HG02588 (cell line): ENCODE results near the gene TAF1C.
"Not testable (repeated sequence)": the region's sequence is repeated elsewhere in the genome, so short reads cannot be mapped to it uniquely, and the experiment has no call there.

ENCODE experiments used
- ATAC-seq: cut with Tn5 transposase; IDR thresholded peaks from one replicate; pipeline ENCODE4 v1.9.1; 2021; ENCODE audit warnings: mild to moderate bottlenecking, moderate library complexity; ENCODE audit not compliant: unreplicated experiment

TAF1C gene

GRCh38 chr16:84209989-84210388, 23.1 kb upstream of the TAF1C start:
- no peak for ATAC-seq

- no peak for ATAC-seq
Observed at GRCh38 chr16:84207879-84208278, 21.0 kb upstream of the TAF1C start.

DNA sequence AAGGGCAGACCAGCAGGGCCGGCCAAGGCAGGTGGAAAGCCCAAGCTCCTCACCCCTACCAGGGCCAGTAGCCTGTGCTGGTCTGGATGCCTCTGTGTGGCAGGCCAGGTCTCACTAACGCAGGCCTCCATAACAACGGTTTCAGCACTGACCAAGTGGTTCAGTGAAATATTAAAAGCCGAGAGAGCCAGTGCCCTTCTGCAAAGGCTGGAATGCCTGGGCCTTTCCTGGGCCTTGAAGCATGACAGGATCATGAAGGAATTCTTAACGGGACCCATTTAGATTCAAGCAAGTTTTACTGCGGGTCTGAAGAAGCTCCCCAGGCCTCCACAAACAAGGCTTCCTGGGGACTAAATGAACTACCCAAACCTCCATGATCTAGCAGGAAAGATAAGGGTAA, 20.4 kb upstream of the TAF1C start:
- ATAC-seq = no peak

- no peak for ATAC-seq
Observed at GRCh38 chr16:84205976-84206691, 19.3 kb upstream of the TAF1C start.

DNA sequence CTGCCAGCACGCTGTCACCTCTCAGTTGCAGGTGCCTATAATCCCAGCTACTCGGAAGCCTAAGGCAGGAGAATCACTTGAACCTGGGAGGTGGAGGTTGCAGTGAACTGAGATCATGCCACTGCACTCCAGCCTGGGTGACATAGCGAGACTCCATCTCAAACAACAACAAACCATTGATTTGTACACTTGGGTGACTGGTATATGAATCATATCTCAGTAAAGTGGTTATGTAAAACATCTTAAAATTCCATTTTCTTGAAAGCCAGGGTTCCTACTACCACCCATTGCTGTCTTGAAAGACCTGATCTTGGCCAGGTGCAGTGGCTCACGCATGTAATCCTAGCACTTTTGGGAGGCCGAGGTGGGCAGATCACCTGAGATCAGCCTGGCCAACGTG, 18.3 kb upstream of the TAF1C start:
- ATAC-seq = not testable (repeated sequence)

- ATAC-seq = not testable (repeated sequence)
Observed at GRCh38 chr16:84204551-84204950, 17.7 kb upstream of the TAF1C start.

- no peak for ATAC-seq
Observed at GRCh38 chr16:84199861-84200260, 13.0 kb upstream of the TAF1C start.

DNA sequence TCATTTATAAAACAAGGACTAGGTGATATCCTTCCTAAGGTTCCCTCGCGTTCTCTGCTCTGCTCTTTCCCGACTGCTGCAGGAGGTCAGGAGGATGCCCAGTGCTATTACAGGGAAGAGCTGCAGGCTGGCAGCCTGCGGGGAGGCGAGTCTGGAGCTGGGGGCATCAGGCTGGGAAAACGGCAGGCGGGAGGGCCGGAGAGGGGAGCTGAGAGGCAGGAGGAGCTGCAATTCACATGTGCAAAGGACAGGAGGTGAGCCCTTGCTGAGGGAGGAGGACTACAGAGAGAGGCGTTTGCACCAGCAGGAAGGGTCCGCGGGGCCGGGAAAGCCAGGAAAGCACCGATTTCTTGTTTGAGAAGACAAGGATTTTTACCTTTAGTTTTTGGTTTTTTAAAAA, 12.2 kb upstream of the TAF1C start:
- no peak for ATAC-seq

DNA sequence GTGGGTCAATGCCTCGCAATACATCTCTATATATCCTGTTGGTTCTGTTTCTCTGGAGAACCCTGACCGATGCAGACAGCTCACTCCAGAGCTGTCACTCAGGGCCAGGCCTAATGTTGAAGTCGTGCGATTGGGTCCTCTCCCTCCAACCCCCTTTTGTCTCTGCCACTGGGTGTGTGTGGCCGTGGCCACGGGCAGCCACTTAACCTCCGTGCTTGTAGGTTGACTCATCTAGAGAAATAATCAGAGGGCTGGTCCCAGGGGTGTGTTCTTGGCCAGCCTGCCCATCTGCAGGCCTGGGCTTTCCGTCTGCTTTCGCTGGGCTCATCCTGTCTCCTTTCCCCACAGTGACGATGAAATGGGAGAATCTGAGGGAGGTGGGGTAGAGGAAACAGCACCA, 11.5 kb upstream of the TAF1C start:
- no peak for ATAC-seq

- no peak for ATAC-seq
Observed at GRCh38 chr16:84197466-84198128, 10.7 kb upstream of the TAF1C start.

DNA sequence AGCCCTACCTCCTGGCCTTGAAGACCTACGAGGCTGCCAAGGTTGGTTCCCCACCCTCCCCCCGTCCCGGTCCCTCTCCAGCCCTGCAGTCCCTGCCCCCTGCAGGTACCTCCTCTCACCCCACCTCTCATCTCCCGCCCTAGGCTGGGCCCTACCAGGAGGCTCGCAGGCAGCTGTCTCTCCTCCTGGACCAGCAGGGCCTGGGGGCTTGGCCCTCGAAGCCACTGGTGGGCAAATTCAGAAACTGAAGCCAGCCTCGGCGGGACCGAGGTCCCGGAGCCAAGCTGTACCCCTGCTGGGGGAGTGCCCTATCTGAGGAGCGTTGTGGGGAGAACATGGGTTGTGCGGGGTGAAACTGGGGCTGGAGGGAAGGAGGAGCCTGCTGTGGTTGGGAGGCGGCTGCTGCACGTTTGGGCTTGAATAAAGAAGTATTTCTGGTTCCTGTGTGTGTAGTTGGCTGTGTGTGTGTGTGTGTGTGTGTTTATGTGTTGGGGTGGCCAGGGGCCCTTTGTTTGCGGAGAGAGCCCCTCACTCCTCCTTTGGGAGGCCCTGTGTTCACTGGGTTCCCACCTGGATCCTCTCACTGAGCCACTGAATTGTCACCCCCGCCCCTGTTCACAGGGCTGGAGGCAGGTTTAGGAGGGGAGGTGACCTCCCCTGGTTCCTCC, 10.0 kb upstream of the TAF1C start:
- ATAC-seq = no peak

GRCh38 chr16:84196101-84196500, 9.2 kb upstream of the TAF1C start:
- no peak for ATAC-seq

DNA sequence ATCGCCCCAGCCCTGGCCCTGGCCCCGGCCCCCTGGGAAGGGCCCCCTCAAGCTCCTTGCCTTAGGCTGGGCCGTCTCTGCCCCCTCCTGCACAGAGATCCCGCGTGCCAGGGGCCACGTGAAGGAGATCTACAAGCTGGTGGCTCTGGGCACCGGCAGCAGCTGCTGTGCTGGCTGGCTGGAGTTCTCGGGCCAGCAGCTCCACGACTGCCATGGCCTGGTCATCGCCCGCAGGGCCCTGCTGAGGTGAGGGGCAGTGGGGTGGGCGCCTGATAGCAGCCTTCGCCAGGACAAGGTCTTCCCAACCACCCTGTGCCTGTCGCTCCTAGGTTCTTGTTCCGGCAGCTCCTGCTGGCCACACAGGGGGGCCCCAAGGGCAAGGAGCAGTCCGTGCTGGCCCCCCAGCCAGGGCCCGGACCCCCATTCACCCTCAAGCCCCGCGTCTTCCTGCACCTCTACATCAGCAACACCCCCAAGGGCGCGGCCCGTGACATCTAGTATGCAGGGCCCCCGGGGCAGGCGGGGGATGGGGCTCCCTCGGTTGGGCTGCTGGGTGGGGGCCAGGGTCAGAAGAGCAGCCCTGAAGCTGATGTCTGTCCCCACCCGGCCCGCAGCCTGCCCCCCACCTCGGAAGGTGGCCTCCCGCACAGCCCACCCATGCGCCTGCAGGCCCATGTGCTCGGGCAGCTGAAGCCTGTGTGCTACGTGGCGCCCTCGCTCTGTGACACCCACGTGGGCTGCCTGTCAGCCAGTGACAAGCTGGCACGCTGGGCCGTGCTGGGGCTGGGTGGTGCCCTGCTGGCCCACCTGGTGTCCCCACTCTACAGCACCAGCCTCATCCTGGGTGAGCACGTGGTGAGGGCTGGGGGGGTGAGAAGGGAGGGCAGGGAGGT, 8.6 kb upstream of the TAF1C start:
- no peak for ATAC-seq

GRCh38 chr16:84194470-84195200, 7.8 kb upstream of the TAF1C start:
- no peak for ATAC-seq

- no peak for ATAC-seq
Observed at GRCh38 chr16:84194018-84194417, 7.2 kb upstream of the TAF1C start.

DNA sequence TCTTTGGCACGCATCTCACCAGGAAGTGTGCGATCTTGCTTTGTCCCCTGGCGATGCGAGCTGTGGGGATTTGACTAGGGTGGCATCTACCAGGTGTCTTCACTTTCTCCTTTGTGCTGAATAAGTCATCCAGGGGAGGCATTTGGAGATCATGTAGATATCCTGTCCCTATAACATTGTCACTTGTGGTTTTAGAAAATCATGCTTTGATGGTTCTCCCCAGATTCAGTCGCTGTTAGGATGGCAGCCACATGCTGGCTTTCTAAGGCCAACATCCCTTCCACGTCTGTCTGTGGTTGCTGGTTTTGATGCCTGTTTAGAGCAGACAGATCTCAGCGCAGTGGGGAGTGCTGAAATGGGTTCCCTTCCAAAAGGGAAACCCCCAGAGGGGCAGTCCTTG, 6.6 kb upstream of the TAF1C start:
- no peak for ATAC-seq

GRCh38 chr16:84191466-84191865, 4.6 kb upstream of the TAF1C start:
- ATAC-seq = no peak

GRCh38 chr16:84190731-84191388, 4.0 kb upstream of the TAF1C start, which contains the start of gene ADAD2:
TSS of gene ADAD2 (plus strand) at chr16:84191157. CDS start at chr16:84191231, 74 bp downstream.
- ATAC-seq = no peak

DNA sequence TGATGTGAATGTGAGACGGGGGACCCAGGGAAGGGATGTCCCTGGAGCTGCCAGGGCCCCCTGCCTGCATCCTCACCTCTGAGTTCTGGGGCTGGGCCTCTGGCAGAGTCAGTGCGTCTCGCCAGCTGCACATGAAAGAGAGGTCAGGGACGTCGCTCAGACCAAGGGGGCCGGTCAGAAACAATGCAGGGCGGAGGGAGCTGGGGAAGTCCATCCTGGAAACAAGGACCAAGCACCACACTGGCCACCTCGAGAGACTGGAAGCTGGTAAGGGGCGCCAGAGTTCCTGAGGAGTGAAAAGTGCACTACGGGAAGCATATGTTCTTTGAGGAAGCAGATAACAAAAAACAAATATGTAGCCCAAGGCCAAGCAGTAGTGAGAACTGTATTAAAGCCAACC, 2.1 kb downstream of the TAF1C start:
- ATAC-seq = no peak
